Measurements from ENCODE around the gene POP4.

DNA sequence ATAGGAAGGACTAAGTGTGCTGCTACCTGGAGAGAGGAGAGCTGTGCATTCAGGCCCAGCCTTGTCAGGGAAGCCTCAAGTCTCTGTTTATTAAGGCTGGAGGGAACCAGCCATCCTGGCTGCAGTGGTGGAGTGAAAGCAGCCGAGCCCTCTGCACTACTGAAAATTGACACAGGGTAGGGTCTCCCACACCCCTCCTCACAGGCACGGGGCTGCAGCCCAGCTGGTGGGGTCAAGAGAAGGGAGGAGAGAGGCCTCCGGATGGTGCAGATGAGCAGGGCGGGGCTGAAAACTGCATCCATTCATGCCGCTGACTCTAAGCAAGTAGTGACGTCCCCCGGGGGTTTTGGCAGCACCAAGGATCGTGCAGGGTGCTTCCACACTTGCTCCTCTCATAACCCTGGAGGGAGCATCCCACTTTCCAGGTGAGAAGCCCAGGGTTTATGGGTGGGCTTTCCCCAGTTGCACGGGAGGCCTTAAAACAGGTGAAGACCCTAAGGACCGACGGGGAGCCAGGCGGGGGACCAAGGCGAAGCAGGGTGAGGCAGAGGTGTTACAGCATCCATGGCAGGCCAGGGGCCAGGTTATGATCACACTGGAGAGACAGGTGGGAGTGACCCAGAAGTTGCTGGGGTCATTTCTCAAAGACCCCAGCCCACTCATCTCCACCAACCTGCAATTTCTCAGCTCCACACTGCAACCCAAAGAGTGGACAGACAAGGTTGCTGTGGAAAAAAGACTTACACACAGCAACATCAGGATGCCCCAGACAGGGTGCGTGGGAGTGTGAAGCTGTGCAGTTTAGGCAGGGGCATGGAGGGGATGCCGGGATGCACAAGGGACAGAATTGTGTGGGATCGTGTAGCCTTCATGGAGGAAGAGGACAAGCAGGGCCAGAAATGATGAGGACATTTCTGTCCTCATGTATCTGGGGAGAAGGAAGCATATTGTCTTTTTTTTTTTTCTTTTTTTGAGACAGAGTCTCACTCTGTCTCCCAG is 43.5 kb upstream of the POP4 start:
- TF ChIP-seq ZNF253 (CRISPR knock-in tag; conservative IDR thresholded peaks at IDR 0.05) = no peak
- TF ChIP-seq, protein P1, sequence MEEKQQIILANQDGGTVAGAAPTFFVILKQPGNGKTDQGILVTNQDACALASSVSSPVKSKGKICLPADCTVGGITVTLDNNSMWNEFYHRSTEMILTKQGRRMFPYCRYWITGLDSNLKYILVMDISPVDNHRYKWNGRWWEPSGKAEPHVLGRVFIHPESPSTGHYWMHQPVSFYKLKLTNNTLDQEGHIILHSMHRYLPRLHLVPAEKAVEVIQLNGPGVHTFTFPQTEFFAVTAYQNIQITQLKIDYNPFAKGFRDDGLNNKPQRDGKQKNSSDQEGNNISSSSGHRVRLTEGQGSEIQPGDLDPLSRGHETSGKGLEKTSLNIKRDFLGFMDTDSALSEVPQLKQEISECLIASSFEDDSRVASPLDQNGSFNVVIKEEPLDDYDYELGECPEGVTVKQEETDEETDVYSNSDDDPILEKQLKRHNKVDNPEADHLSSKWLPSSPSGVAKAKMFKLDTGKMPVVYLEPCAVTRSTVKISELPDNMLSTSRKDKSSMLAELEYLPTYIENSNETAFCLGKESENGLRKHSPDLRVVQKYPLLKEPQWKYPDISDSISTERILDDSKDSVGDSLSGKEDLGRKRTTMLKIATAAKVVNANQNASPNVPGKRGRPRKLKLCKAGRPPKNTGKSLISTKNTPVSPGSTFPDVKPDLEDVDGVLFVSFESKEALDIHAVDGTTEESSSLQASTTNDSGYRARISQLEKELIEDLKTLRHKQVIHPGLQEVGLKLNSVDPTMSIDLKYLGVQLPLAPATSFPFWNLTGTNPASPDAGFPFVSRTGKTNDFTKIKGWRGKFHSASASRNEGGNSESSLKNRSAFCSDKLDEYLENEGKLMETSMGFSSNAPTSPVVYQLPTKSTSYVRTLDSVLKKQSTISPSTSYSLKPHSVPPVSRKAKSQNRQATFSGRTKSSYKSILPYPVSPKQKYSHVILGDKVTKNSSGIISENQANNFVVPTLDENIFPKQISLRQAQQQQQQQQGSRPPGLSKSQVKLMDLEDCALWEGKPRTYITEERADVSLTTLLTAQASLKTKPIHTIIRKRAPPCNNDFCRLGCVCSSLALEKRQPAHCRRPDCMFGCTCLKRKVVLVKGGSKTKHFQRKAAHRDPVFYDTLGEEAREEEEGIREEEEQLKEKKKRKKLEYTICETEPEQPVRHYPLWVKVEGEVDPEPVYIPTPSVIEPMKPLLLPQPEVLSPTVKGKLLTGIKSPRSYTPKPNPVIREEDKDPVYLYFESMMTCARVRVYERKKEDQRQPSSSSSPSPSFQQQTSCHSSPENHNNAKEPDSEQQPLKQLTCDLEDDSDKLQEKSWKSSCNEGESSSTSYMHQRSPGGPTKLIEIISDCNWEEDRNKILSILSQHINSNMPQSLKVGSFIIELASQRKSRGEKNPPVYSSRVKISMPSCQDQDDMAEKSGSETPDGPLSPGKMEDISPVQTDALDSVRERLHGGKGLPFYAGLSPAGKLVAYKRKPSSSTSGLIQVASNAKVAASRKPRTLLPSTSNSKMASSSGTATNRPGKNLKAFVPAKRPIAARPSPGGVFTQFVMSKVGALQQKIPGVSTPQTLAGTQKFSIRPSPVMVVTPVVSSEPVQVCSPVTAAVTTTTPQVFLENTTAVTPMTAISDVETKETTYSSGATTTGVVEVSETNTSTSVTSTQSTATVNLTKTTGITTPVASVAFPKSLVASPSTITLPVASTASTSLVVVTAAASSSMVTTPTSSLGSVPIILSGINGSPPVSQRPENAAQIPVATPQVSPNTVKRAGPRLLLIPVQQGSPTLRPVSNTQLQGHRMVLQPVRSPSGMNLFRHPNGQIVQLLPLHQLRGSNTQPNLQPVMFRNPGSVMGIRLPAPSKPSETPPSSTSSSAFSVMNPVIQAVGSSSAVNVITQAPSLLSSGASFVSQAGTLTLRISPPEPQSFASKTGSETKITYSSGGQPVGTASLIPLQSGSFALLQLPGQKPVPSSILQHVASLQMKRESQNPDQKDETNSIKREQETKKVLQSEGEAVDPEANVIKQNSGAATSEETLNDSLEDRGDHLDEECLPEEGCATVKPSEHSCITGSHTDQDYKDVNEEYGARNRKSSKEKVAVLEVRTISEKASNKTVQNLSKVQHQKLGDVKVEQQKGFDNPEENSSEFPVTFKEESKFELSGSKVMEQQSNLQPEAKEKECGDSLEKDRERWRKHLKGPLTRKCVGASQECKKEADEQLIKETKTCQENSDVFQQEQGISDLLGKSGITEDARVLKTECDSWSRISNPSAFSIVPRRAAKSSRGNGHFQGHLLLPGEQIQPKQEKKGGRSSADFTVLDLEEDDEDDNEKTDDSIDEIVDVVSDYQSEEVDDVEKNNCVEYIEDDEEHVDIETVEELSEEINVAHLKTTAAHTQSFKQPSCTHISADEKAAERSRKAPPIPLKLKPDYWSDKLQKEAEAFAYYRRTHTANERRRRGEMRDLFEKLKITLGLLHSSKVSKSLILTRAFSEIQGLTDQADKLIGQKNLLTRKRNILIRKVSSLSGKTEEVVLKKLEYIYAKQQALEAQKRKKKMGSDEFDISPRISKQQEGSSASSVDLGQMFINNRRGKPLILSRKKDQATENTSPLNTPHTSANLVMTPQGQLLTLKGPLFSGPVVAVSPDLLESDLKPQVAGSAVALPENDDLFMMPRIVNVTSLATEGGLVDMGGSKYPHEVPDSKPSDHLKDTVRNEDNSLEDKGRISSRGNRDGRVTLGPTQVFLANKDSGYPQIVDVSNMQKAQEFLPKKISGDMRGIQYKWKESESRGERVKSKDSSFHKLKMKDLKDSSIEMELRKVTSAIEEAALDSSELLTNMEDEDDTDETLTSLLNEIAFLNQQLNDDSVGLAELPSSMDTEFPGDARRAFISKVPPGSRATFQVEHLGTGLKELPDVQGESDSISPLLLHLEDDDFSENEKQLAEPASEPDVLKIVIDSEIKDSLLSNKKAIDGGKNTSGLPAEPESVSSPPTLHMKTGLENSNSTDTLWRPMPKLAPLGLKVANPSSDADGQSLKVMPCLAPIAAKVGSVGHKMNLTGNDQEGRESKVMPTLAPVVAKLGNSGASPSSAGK (IDR thresholded peaks at IDR 0.05) = no peak
- no peak for TF ChIP-seq CEBPB (tag; IDR thresholded peaks at IDR 0.05)
- TF ChIP-seq HDAC2 (IDR thresholded peaks at IDR 0.05) = no peak
- no peak for TF ChIP-seq MXI1 (IDR thresholded peaks at IDR 0.05; ENCODE audit: low read depth, low read length)
- no peak for TF ChIP-seq KAT8 (IDR thresholded peaks at IDR 0.05; ENCODE audit: low read depth)
- no peak for TF ChIP-seq TARDBP (IDR thresholded peaks at IDR 0.05)
- no peak for TF ChIP-seq ZNF311 (CRISPR knock-in tag; IDR thresholded peaks at IDR 0.05)
- TF ChIP-seq ZNF398 (CRISPR knock-in tag; IDR thresholded peaks at IDR 0.05) = no peak
- TF ChIP-seq ATF3 (IDR thresholded peaks at IDR 0.05) = no peak
- no peak for TF ChIP-seq ATF3 (CRISPR knock-in tag; conservative IDR thresholded peaks at IDR 0.05)

All from K562 (cell line).